Fibroblast of pulmonary artery (primary cell): ENCODE results near the gene PTPRD.

ENCODE experiments used
- DNase-seq: peaks from one replicate; pipeline ENCODE4 v3.0.0-alpha.2; 2010; ENCODE audit warnings: low read depth
- H3K4me3 ChIP-seq: replicated peaks from 2 replicates; pipeline ENCODE4 v1.5.1; 2011; ENCODE audit warnings: low read depth, mild to moderate bottlenecking, control low read depth, low read length, moderate library complexity
- TF ChIP-seq, protein P1 (sequence below): IDR thresholded peaks from 2 replicates; pipeline ENCODE4 v1.5.1; 2011; ENCODE audit warnings: mild to moderate bottlenecking, control low read depth, low read length, inconsistent platforms; ENCODE audit errors: missing control alignments

Gene PTPRD

DNA sequence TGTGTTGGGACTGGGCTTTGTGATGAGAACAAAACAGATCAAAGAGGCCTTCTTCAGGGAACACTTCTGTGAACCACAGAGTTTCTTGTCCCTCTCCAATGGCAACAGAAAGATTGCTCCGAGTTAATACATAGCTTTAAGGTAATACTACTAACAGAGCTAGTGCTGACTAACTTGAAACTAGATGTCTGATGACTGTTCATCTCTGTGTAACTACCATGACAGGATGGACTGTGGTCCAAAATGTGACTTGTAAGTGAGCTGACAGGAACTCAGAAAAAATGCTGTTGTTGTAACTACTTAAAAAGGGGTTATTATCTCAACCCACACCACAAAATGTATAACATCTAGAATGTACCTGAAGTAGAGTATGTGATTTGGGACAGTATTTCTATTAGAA, 2183.0 kb downstream of the PTPRD start:
- H3K4me3 ChIP-seq, result no peak overlapping the region
- TF ChIP-seq, protein P1, sequence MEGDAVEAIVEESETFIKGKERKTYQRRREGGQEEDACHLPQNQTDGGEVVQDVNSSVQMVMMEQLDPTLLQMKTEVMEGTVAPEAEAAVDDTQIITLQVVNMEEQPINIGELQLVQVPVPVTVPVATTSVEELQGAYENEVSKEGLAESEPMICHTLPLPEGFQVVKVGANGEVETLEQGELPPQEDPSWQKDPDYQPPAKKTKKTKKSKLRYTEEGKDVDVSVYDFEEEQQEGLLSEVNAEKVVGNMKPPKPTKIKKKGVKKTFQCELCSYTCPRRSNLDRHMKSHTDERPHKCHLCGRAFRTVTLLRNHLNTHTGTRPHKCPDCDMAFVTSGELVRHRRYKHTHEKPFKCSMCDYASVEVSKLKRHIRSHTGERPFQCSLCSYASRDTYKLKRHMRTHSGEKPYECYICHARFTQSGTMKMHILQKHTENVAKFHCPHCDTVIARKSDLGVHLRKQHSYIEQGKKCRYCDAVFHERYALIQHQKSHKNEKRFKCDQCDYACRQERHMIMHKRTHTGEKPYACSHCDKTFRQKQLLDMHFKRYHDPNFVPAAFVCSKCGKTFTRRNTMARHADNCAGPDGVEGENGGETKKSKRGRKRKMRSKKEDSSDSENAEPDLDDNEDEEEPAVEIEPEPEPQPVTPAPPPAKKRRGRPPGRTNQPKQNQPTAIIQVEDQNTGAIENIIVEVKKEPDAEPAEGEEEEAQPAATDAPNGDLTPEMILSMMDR, result no peak
- DNase-seq, result no peak

DNA sequence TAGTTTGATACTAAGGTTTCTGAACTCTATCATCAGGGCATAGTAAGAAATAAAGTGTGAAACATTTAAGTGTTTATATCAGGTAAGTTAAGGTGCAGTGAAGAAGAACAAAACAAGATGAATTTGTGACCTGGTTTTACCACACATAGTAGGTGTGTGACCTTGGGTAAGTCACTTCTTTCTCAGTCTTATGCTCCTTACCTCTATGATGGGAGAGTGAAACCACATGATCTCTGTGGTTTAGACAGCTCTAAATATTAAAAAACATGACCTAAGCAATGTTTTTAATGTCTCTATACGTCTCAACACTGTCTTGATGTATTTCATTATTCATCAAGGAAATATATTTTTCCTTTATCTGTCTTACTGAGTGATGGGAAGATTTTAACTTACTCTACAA, 2183.6 kb downstream of the PTPRD start:
- TF ChIP-seq, protein P1, result no peak
- no peak for DNase-seq

DNA sequence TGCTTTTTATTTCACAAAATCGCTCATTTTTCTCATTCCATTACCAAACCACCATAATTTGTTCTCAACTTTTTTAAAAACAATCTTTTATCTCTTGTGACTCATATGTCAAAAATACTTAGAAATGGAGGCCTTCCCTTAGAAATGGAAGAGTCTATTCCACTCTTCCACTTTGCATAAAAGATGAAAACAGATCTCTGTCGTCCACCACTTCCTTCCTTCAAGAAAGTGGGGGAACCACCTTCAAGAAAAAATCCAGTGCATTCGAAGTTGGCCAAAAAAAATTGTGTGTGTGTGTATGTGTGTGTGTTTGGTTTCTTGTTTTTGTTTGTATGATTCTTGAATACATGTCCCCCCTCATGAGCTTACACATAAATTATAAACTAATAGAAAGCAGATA, 2184.4 kb downstream of the PTPRD start:
- no peak overlapping the region for H3K4me3 ChIP-seq
- TF ChIP-seq, protein P1, result no peak
- DNase-seq, result no peak

More for the DNA sequence above, 2183.6 kb downstream of the PTPRD start:
- no peak overlapping the region for H3K4me3 ChIP-seq

DNA sequence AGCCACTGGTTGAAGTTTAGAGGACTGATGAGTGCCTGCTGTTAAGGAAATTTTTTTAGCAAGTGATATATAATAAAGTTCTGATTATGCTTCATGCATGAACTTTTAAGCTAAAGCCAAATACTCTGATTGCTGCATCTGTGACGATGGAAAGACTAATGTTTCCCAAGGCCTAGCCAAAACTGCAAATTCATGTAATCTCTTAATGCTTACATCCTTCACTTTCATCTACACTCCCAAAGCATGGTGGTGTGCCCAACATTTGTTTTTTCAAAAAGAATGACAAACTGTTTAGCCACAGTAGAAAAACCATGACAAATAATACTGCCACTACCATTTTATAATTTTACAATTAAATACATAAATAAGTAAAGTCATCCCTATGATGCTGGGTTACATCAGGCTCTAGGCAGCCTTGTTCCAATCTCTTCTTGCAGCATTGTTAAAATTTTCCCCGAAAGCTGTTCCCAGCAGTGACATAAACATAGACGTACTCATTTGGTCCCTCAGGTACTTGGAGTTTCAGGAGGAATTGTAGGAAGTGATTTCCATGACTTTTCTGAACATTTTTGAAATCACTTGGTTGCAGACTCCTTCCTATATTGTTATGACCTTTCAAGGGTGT, 2187.9 kb downstream of the PTPRD start:
- H3K4me3 ChIP-seq, result no peak overlapping the region
- TF ChIP-seq, protein P1, result no peak
- no peak for DNase-seq

DNA sequence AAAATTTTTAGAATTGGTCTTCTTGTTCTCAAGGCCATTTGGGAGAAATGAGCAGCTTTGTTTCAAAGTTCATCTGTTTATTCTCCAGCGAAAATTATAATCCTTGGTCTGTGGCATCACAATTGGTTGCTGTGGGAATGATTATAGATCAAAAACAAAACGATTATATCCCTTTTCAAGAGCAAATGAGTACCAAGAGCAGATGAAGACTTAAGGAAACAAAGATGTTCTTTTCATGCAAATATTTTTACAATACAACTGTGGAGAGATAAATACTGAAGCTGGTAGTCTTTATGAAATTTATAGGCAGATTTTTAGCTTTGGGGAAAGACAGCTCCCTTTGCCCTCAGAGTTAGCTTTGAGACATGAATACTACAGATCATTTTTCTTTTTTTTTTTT, 2192.4 kb downstream of the PTPRD start:
- no peak overlapping the region for H3K4me3 ChIP-seq
- DNase-seq, result no peak
- TF ChIP-seq, protein P1, result no peak

DNA sequence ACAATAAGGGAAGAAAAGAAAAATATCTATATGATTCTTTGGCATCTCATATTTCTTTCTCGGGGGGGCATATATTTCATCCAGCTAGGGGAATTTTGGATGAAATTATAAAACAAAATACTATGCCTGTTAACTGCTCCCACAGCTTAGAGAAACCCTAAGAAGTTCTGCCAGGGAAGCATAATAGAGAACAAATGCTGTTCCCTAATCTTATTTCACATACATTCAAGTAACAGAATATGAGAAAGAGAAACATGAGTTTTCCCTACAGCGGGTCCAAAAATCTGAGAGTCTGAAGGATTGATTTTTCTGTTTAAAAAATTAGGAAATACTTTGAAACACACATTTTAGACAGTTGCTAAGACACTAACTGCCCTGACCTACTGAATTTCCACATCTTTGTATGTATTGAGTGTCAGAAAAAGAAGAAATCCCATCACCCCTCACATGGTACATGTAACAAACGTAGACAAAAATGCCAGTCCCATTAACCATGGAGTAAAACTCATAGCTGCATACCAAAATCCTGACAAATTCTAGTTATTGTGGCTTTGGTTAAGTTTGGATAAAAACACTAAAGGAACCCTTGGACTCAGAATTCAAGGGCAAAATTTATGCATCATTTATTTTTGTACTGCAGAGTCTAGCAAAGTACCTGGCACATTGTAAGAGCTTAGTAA, 2193.1 kb downstream of the PTPRD start:
- DNase-seq, result no peak
- H3K4me3 ChIP-seq, result no peak overlapping the region
- TF ChIP-seq, protein P1, result no peak

DNA sequence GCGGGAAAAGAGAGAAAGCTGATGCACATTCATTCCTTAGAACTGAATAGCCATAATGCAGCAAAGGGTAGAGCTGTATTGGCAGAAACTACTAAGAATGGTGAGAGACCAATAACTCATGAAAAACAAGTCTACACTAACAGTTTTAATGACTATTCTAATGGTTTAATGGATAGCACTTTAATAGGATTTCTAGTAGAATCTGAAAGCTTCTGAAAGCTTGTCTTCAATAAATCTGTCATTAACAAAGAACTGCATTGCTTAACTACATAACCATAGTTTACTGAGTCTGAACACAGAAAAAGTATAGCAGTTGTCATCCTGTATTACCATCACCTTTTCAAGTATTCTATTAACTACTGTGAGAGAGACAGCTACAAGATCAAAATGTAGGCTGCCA, 2195.5 kb downstream of the PTPRD start:
- H3K4me3 ChIP-seq, result no peak overlapping the region
- DNase-seq, result no peak
- TF ChIP-seq, protein P1, result no peak
